Hepatocyte (in vitro differentiated cells): Measurements from ENCODE around the gene CCDC197. TPM values are rescaled to one million over a fixed set of nuclear protein-coding genes. Genes with fewer than 3 reads are reported as not detected.

ENCODE experiments used
- DNase-seq: peaks from one replicate; pipeline ENCODE4 v3.0.0-alpha.2; 2016; ENCODE audit warnings: low spot score
- H2AFZ ChIP-seq: fragments of 200-600 bp; sonication (generic); 2 replicates; pipeline ENCODE4 v1.6.0; 2016; ENCODE audit warnings: antibody characterized with exemption, mild to moderate bottlenecking
- H3K27ac ChIP-seq: fragments of 200-600 bp; sonication (generic); 2 replicates; pipeline ENCODE4 v1.5.1; 2016; ENCODE audit warnings: mild to moderate bottlenecking
- H3K27me3 ChIP-seq: fragments of 200-600 bp; sonication (generic); 2 replicates; pipeline ENCODE4 v1.6.1; 2016
- H3K36me3 ChIP-seq: fragments of 200-600 bp; sonication (generic); replicated peaks from 2 replicates; pipeline ENCODE4 v1.5.1; 2016; ENCODE audit warnings: low read depth; ENCODE audit not compliant: insufficient read depth
- H3K4me1 ChIP-seq: fragments of 200-600 bp; sonication (generic); 2 replicates; pipeline ENCODE4 v1.5.1; 2016; ENCODE audit warnings: mild to moderate bottlenecking, moderate library complexity; ENCODE audit not compliant: insufficient read depth
- H3K4me2 ChIP-seq: fragments of 200-600 bp; sonication (generic); 2 replicates; pipeline ENCODE4 v1.6.0; 2016
- H3K4me3 ChIP-seq: fragments of 200-600 bp; sonication (generic); 2 replicates; pipeline ENCODE4 v1.5.1; 2016; ENCODE audit warnings: mild to moderate bottlenecking
- H3K79me2 ChIP-seq: fragments of 200-600 bp; sonication (generic); 2 replicates; pipeline ENCODE4 v1.6.0; 2017; ENCODE audit warnings: mild to moderate bottlenecking
- H3K9me2 ChIP-seq: fragments of 200-600 bp; sonication (generic); replicated peaks from 2 replicates; pipeline ENCODE4 v1.6.0; 2017; ENCODE audit warnings: mild to moderate bottlenecking; ENCODE audit not compliant: insufficient read depth
- H3K9me3 ChIP-seq: fragments of 200-600 bp; sonication (generic); 2 replicates; pipeline ENCODE4 v1.5.1; 2016; ENCODE audit warnings: low read depth, mild to moderate bottlenecking
- H4K20me1 ChIP-seq: fragments of 200-600 bp; sonication (generic); 2 replicates; pipeline ENCODE4 v1.6.0; 2016; ENCODE audit warnings: mild to moderate bottlenecking; ENCODE audit not compliant: insufficient read depth, poor library complexity, severe bottlenecking
- EZH2 ChIP-seq: fragments of 200-600 bp; sonication (generic); IDR thresholded peaks from 2 replicates; pipeline ENCODE4 v1.6.1; 2016; ENCODE audit warnings: antibody characterized with exemption, mild to moderate bottlenecking, borderline replicate concordance
- EZH2phosphoT487 ChIP-seq: fragments of 200-600 bp; sonication (generic); IDR thresholded peaks from one replicate; pipeline ENCODE4 v1.6.1; 2018; ENCODE audit warnings: antibody characterized with exemption, mild to moderate bottlenecking, low read depth, moderate library complexity; ENCODE audit not compliant: unreplicated experiment, severe bottlenecking
- WGBS: methylation state at CpG from one replicate; pipeline ENCODE4 v1.1.6; 2016; ENCODE audit warnings: low lambda C conversion rate; ENCODE audit errors: missing lambda C conversion rate; 5-methylcytosine and 5-hydroxymethylcytosine counted together
- polyA plus RNA-seq: library from polyadenylated mRNA; unstranded; fragments of >200 nt; fragmentation: Nextera tagmentation; extraction: Ambion mirVana; gene quantifications from 2 replicates; pipeline ENCODE4 v1.2.1, GENCODE V29; 2016
- total RNA-seq: library from RNA; depleted of rRNA; stranded (reverse); fragments of >200 nt; gene quantifications from 2 replicates; pipeline ENCODE4 v1.2.3, GENCODE V29; 2014
- TF ChIP-seq, protein P1 (sequence below): fragments of 200-600 bp; sonication (generic); IDR thresholded peaks from 2 replicates; pipeline ENCODE4 v1.5.1; 2016; ENCODE audit warnings: antibody characterized with exemption, mild to moderate bottlenecking; ENCODE audit not compliant: poor library complexity

CCDC197 gene
- total and polyA plus RNA-seq, 2 experiments from 2014 or later, result not detected

DNA sequence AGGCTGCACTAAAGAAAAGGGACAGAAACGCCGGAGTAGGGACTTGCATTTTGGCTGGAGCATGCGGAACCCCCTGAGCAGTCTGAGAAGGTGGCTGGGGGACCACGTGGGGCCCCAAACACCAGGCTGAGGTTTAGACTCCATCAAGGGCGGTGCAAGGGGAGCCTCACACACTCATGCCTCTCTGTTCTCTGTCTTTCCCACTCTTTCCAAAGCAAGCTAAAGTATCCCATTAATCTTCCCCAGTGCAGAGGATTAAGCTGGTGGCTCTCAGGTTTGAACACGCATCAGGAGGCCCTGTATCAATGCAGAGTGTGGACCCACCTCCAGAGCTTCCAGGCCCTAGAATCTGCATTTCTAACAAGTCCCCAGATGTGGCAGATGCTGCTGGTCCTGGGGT, 13.5 kb downstream of the CCDC197 start:
- WGBS, result 79% methylated on average over 6 of the region's 6 CpGs
- Histone ChIP-seq H2AFZ (no peak overlapping the region), H3K4me2 (no peak overlapping the region), H3K27me3 (no peaks in the 10 kb centered on the region), H4K20me1 (no peaks in the 10 kb centered on the region), H3K27ac (no peak overlapping the region), H3K9me3 (no peaks in the 10 kb centered on the region), H3K4me1 (no peaks in the 10 kb centered on the region), H3K79me2 (no peaks in the 10 kb centered on the region), H3K9me2 (no peaks in the 10 kb centered on the region), H3K4me3 (no peak overlapping the region), H3K36me3 (no peaks in the 10 kb centered on the region)
- no peak for DNase-seq
- TF ChIP-seq EZH2phosphoT487 (no peak), EZH2 (no peak)
- TF ChIP-seq, protein P1, sequence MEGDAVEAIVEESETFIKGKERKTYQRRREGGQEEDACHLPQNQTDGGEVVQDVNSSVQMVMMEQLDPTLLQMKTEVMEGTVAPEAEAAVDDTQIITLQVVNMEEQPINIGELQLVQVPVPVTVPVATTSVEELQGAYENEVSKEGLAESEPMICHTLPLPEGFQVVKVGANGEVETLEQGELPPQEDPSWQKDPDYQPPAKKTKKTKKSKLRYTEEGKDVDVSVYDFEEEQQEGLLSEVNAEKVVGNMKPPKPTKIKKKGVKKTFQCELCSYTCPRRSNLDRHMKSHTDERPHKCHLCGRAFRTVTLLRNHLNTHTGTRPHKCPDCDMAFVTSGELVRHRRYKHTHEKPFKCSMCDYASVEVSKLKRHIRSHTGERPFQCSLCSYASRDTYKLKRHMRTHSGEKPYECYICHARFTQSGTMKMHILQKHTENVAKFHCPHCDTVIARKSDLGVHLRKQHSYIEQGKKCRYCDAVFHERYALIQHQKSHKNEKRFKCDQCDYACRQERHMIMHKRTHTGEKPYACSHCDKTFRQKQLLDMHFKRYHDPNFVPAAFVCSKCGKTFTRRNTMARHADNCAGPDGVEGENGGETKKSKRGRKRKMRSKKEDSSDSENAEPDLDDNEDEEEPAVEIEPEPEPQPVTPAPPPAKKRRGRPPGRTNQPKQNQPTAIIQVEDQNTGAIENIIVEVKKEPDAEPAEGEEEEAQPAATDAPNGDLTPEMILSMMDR, result no peak

DNA sequence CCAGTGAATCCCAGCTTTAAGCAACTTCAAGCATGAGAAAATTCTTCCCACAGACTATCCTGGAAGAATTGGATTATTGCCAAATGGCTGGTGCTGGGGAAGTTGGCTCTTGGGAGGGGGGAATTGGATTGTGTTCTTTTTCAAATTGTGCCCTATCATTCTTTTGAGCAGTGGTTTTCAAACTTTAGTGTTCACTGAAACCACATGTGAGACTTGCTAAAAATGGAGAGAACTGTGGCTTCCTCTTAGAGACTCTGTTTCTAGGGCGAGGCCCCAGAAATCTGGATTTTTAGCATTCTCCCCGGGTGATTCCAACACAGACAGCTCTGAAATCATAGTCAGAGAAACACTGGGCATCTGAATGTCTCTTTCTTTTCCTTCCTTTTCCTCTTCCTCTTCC, 14.7 kb downstream of the CCDC197 start:
- H3K4me3 ChIP-seq, result no peak overlapping the region
- H3K27ac ChIP-seq, result no peak overlapping the region
- H3K27me3 ChIP-seq, result no peaks in the 10 kb centered on the region
- H3K36me3 ChIP-seq, result no peaks in the 10 kb centered on the region
- no peaks in the 10 kb centered on the region for H3K79me2 ChIP-seq
- DNase-seq, result no peak
- H3K4me2 ChIP-seq, result no peak overlapping the region
- no peaks in the 10 kb centered on the region for H3K4me1 ChIP-seq
- no peak for TF ChIP-seq EZH2
- H2AFZ ChIP-seq, result no peak overlapping the region
- H4K20me1 ChIP-seq, result no peaks in the 10 kb centered on the region
- WGBS, result 55% methylated on average over 2 of the region's 2 CpGs
- no peaks in the 10 kb centered on the region for H3K9me2 ChIP-seq
- no peaks in the 10 kb centered on the region for H3K9me3 ChIP-seq

DNA sequence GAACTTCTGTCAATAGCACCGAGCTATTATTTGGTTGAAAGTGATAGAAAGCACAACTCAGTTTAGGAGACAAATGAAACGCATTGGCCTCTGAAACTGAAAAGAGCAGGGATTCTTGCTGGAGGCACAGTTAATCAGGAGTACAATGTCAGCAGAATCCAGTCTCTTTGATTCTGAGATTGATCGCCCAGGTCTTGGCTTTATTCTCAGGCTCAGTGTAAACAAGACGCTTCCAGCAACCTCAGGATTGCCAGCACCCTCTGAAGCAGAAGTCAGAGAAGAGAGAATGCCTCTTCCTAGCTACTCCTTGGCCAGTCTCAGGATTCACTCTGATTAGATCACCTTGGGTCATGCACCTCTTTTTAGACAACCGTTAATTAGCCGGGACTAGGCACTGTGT, 17.3 kb downstream of the CCDC197 start:
- 66% methylated on average over 6 of the region's 6 CpGs for WGBS
- Histone ChIP-seq H2AFZ (no peak overlapping the region), H3K9me2 (no peaks in the 10 kb centered on the region), H3K36me3 (no peaks in the 10 kb centered on the region), H3K27ac (no peak overlapping the region), H3K4me2 (no peak overlapping the region), H3K27me3 (no peaks in the 10 kb centered on the region), H3K79me2 (no peaks in the 10 kb centered on the region), H4K20me1 (no peaks in the 10 kb centered on the region), H3K4me3 (no peak overlapping the region), H3K9me3 (no peaks in the 10 kb centered on the region), H3K4me1 (no peaks in the 10 kb centered on the region)
- DNase-seq, result no peak
- TF ChIP-seq EZH2 (no peak), EZH2phosphoT487 (no peak)
- TF ChIP-seq, protein P1, result no peak

DNA sequence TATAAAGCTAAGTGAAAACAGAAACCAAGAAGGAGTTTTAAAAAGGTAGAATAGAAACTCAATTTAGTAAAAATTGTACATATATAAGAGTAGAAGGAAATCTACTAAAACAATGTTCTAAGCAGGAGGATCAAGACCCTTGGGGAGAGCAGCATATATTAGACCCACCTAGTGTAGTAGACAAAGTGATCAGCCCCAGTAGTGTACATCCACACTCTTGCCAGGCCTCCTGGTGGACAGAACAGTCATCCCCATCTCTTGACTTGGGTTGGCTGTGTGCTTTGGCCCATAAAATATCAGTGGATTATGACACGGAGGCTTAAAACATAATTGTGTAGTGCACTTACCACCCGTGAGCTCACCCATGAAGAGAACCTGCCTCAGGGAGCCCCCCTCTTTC, 18.1 kb downstream of the CCDC197 start:
- H3K4me3 ChIP-seq, result no peak overlapping the region
- 87% methylated on average over 2 of the region's 2 CpGs for WGBS

More for the DNA sequence above, 18.1 kb downstream of the CCDC197 start:
- Histone ChIP-seq H4K20me1 (no peaks in the 10 kb centered on the region), H3K36me3 (no peaks in the 10 kb centered on the region), H3K27me3 (no peaks in the 10 kb centered on the region), H2AFZ (no peak overlapping the region), H3K9me2 (no peaks in the 10 kb centered on the region), H3K79me2 (no peaks in the 10 kb centered on the region), H3K4me1 (no peaks in the 10 kb centered on the region), H3K4me2 (no peak overlapping the region), H3K27ac (no peak overlapping the region), H3K9me3 (no peaks in the 10 kb centered on the region)
- no peak for TF ChIP-seq EZH2
- no peak for TF ChIP-seq EZH2phosphoT487
- TF ChIP-seq, protein P1, result no peak
- no peak for DNase-seq
